GM19351 (cell line): ENCODE results near the gene PSME2.

Source experiments
- ATAC-seq: cut with Tn5 transposase; IDR thresholded peaks from one replicate; pipeline ENCODE4 v1.9.1; 2021; ENCODE audit warnings: mild to moderate bottlenecking, moderate library complexity; ENCODE audit not compliant: unreplicated experiment

PSME2 gene

DNA sequence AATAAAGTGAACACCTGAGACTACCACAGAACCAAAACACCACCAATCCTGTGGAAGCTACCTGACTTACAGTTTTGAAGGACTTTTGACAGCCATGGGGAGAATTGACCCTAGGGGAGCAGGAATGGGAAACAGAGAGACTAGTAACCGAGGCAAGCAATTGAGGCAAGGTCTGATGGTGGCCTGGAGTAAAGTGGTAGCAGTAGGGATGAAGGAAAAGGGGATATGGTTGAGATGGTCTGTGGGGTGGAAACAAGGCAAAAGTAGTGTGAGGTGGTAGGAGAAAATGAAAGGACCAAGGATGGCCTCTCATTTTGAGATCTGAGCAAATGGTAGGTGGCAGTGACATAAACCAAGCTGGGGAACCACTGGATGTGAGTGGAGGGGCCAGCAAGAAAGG lies 10.4 kb upstream of the PSME2 start:
- ATAC-seq = no peak

DNA sequence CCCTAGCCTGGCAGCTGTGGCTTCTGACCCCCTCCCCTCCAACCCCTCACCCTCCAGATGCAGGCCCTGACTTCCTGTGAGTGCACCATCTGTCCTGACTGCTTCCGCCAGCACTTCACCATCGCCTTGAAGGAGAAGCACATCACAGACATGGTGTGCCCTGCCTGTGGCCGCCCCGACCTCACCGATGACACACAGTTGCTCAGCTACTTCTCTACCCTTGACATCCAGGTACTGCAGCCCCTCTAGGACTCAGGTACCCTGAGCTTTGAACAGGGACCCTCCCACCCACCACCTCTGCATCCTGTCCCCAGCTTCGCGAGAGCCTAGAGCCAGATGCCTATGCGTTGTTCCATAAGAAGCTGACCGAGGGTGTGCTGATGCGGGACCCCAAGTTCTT lies 8.7 kb upstream of the PSME2 start:
- no peak for ATAC-seq

DNA sequence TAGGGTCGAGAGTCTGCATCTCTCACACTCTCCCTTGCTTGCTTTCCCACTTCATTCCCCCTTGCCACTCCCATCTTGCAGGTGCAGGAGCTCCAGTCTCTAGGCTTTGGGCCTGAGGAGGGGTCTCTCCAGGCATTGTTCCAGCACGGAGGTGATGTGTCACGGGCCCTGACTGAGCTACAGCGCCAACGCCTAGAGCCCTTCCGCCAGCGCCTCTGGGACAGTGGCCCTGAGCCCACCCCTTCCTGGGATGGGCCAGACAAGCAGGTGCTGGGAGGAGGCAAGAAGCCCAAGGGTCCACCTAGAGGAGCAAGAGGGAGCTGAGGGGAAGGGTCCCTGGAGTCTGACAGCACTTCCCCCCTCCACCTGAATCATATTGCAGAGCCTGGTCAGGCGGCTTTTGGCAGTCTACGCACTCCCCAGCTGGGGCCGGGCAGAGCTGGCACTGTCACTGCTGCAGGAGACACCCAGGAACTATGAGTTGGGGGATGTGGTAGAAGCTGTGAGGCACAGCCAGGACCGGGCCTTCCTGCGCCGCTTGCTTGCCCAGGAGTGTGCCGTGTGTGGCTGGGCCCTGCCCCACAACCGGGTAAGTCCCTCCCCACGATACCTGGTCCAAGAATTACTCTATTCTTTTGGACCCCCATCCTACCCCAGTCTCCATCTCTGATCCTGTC lies 5.1 kb upstream of the PSME2 start:
- ATAC-seq = no peak

DNA sequence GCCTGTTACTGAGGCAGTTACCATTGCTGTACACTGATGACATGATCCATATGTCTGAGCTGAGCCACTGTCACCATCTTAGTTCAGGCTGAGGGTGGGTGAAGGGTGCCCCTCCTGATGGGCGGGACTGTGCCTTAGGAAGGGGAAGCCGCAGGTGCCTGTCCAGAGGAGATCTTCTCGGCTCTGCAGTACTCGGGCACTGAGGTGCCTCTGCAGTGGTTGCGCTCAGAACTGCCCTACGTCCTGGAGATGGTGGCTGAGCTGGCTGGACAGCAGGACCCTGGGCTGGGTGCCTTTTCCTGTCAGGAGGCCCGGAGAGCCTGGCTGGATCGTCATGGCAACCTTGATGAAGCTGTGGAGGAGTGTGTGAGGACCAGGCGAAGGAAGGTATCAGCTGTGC lies 4.6 kb upstream of the PSME2 start:
- no peak for ATAC-seq

DNA sequence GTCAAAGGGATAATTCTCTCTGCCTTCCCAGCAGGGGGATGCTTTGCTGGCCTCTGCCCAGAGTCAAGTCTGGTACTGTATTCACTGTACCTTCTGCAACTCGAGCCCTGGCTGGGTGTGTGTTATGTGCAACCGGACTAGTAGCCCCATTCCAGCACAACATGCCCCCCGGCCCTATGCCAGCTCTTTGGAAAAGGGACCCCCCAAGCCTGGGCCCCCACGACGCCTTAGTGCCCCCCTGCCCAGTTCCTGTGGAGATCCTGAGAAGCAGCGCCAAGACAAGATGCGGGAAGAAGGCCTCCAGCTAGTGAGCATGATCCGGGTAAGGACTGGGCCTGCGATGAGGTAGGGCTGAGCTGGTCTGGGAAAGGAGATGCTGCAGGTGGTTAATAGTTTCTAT lies 4.2 kb upstream of the PSME2 start:
- no peak for ATAC-seq

DNA sequence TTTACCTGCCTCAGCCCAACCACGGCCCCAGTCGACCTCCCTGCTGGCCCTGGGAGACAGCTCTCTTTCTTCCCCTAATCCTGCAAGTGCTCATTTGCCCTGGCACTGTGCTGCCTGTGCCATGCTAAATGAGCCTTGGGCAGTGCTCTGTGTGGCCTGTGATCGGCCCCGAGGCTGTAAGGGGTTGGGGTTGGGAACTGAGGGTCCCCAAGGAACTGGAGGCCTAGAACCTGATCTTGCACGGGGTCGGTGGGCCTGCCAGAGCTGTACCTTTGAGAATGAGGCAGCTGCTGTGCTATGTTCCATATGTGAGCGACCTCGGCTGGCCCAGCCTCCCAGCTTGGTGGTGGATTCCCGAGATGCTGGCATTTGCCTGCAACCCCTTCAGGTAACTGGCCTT lies 3.7 kb upstream of the PSME2 start:
- ATAC-seq = no peak

DNA sequence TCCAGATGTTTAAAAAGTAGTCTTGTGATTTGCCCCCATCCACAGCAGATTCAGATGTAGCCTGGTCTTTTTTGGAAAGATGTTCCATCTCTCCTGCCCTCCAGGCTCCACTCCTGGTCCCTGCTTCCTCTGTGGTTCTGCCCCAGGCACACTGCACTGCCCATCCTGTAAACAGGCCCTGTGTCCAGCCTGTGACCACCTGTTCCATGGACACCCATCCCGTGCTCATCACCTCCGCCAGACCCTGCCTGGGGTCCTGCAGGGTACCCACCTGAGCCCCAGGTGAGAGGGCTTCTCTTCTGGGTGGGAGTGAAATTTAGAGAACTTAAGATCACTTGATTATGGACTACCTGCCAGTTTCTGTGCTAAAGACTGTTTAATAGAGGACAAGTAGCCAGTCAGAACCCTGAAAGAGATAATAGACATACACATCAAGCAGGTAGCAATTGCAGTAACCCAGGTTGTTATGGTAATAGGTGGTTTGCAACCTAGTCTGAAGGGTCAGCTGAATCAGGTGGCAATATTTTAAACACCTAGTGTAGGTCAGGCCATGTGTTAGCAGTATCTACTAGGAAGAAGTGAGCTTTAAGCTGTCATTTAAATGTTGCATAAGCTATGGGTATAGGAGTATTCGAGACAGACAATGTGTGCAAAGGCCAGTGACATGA lies 3.0 kb upstream of the PSME2 start:
- ATAC-seq = no peak

DNA sequence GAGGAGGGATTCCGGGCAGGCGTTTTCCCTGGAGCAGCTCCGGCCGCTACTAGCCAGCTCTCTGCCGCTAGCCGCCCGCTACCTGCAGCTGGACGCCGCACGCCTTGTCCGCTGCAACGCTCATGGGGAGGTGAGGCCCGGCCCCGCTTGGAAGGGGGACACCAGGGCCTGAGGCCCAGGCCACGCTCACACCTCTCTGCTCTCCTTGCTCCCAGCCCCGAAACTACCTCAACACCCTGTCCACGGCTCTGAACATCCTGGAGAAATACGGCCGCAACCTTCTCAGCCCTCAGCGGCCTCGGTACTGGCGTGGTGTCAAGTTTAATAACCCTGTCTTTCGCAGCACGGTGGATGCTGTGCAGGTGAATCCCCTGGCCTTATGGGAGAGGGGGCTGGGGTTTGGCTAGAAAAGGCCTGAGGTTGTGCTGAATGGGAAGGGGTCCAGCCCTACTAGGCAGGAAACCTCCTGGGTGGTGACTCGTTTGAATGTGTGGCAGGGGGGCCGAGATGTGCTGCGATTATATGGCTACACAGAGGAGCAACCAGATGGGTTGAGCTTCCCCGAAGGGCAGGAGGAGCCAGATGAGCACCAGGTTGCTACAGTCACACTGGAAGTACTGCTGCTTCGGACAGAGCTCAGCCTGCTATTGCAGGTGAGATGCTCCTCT lies 1.5 kb upstream of the PSME2 start:
- ATAC-seq = no peak

DNA sequence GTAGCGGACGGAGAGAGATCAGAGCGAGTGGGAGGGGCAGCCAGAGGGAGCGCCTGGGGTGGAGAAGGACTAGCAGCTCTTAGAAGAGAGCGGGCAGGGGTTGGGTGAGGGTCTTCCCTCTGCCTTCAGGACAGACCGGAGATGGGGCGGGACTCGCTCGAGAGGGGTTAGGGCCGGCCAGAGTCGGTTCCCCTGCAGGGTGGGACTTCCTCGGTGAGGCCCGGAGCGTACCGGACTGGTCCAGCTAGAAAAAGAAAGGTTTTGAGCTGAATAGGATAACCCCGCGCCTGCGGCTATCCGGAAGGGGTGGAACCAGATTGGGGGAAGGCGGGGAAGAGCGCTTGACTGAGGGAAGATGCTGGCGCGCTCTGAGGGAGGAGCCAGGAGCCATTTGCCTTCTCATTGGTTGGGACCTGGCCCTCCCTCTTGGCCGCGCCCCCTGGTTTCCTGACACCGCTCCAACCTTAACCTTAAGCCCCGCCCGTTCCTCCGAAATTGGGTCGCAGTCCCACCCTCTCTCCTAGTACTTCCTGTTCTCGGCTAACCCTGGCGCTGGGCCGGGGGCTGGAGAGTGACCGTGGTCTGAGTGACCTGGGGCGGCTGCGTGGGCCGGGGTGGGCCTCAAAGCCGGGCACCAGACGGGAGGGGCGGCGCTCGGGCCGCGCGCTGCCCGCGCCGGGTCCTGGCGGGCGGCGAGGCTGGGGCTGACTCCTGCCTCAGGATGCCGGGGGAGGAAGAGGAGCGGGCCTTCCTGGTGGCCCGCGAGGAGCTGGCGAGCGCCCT lies 759 bp upstream of the PSME2 start, which contains the start of gene RNF31:
RNF31 (plus strand) TSS at position 521 of the 783 bp plus-strand sequence; CDS start at position 722, 201 bp downstream.
- ATAC-seq = peak; percentile 80

DNA sequence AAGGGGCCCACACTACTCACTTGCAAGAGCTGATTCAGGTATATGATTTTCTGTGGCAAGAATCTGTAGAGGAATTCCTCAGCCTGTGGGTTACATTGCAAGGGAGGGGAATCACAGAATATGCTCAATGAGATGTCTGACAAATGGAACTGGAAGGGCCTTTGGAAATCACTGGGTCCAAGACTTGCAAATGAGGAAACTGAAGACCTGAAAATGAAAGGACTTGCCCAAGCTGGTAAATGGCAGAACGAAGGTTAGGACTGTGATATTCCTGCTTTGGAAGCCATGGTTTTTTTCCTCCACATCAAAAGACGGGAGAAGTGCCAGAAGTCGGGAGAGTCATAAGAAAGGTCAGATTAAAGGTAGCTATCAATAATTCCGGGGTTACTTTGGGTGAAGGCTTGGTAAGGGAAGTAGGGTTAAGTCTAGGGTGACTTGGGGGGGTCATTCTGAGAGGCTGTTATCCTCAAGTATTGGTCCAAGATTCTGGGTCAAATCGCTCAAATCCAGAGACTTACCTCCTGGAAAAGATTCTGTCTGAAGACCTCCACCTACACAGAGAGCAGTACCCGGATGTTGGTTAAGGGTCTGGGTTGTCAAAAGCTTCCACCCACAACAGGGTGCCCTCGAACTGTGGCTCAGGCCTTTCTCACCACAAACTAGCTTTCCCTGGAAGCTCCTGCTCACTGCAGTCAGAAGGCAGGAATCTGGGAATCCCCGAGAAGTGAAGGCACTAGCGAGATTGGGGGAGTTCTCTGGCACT lies 539 bp downstream of the PSME2 start:
- ATAC-seq = no peak

DNA sequence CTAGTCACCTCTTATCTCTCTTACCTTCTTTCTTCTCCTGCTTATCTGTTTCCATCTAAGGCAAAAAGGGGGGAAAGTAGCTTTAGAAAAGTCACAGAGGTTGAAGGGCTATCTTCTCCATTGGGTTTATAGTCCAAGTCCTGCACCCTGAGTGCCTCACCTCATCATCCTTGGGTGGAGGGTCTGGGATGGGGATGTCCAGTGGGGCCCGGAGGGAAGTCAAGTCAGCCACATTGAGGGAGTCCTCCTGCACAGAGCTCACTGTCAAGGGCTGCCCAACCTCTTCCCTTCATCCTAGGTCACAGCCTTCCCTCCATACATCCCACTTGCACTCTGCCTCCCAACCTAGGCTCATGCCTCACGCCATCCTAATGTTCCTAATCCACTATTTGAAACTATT lies 1.2 kb downstream of the PSME2 start:
- ATAC-seq = no peak

DNA sequence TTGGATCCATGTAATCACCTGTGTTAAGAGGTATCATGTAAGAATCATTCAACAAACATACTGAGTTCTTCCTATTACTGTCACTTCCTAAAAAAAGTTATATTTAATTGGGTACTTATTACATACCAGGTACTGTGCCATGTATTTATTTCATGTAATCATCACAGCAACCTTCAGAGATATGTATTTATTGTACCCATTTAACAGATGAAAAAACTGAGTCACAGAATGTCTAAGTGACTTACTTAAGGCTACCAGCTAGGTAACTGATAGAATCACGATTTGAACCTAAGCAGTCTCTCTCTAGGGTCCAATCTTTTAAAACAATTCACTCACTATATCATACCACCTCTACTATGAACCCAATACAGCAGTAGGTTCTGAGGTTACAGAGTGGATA lies 2.0 kb downstream of the PSME2 start:
- ATAC-seq = no peak

DNA sequence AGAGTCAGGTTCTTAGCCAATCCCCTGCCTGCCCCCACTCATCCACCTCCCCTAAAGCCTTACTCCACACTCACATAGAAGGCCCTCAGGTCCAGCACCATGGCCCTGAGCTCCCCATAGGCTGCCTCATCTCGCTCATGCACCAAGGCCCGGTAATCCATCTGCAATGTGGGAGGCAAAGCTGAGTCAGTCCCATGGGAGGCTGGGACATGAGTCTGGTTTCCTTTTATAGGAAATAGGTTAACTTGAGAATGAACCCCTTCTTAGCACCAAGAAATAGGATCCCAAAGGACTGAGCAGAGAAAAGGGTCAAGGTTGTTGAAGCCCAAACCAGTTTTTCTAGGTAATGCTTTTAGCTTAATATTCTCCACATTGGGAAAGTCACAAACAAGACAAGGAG lies 2.9 kb downstream of the PSME2 start:
- ATAC-seq = no peak

DNA sequence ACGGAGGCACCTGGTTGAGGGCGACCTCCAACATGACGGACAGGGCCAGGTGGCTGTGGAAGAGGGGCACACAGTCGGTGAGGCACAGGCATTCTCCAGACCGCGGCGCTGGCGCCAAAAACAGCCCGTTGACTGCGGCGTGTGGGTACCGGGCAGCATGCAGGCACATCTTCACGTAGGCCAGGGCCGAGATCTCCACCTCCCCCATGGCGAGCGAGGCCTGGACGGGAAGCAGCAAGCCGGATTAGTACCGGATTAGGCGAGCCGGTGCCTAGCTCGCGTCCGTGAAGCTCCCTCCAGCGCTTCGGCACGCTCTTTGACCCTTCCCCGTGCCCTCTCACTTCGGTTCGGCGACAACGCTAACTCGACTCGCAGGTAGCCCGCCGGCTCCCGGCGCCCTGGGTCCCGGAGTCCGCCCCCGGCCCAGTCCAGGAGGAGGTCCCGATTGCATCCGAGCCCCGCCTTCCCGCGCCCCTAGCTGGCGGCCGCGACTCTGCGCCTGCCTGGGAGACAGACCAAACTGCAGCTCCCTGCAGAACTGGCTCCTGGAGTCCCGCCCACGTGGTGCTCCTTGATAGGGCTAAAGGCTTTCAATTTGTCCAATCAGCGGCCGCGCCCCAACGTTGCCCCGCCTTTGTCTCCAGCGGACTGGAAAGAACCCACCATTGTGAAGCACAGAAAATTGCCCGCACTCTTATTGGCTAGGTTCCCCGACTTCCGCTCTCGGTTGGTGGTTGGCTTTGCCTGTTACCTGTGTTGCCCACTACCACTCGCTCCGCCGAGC lies 5.1 kb downstream of the PSME2 start, which contains the start of gene EMC9:
EMC9 (minus strand) TSS at position 495 of the 784 bp plus-strand sequence; CDS start at position 208, 287 bp downstream.
- peak; percentile 86 for ATAC-seq

DNA sequence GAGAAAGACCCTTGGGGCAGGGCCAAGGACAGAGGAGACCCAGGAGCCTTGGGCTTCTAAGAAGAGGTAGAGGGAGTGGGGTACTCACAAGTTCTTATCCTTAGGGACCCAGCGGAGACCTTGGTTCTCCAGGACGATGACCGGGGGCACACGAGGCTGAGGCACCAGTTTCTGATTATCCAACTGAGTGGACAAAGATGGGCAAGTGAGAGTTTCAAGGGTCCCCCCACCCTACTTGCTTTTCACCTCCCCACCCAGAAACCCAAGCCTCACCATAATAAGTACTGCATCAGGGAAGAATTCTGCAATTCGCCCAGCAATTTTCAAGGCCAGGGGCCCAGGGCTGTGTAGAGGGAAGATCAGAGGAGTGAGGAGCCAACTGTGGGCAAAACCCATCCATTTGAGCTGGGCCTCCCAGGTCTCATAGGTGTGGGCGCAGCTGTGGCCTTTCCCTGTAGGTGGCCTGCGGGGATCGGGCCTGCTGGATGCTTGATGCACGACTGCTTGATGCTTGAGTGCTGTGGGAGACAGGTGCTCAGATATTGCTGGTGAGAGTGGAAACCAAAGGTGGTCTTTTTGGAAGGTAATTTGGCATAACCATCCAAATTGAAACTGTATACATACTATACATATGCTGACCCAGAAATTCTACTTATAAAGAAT lies 7.0 kb downstream of the PSME2 start:
- no peak for ATAC-seq

DNA sequence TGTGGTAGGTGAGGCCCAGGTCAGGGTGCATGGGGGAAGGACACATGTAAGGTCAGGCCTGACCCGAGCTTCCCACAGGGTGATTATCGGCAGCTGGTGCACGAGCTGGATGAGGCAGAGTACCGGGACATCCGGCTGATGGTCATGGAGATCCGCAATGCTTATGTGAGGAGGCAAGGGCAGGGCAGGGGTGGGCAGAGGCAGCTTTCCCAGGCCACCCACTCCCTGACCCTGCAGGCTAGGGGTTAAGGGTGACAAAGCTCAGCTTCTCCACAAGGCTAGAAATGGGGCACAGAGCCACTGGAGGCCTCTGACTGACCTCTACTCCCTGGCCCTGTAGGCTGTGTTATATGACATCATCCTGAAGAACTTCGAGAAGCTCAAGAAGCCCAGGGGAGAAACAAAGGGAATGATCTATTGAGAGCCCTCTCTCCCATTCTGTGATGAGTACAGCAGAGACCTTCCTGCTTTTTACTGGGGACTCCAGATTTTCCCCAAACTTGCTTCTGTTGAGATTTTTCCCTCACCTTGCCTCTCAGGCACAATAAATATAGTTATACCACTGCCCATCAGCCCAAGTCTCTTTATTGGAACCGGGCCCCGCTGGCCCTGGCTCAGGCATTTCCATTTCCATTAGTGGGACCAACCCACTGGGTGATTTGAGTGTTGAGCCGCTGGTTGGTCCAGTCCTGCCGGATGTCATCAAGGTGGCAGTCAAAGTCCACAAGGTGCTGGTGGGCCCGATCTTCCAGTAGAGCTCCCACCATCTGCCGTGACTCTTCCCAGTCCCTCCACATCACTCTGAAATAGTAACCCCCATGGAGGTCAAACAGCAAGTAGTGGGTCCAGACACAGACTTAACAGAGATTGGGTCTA lies 7.8 kb downstream of the PSME2 start:
- no peak for ATAC-seq

DNA sequence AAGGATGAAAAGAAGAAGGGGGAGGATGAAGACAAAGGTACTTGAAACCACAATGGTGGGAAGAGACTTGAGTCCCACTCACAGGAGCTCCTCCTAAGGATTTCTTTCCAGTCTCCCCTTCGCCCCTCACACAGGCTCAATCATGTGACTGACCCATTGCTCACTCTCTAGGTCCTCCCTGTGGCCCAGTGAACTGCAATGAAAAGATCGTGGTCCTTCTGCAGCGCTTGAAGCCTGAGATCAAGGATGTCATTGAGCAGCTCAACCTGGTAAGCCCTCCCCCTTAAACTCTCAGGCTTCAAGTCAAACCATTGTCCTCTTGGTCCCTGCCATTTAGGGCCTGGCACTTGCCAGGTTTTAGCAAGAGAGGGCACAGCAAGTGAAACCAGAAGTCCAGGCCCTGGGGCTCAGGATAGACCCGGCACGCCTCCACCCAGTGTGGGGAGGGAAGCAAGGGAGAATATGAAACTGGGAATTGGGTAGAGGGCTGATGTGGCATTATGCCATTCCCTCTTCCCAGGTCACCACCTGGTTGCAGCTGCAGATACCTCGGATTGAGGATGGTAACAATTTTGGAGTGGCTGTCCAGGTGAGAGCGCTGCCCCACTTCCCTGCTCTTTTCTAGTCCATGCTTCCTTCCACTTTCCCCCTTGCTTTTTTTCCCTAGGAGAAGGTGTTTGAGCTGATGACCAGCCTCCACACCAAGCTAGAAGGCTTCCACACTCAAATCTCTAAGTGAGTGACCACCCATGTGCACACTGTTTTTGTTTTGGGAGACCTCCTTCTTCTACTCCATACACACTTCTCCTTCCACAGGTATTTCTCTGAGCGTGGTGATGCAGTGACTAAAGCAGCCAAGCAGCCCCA lies 8.6 kb downstream of the PSME2 start:
- ATAC-seq = no peak
